Common myeloid progenitor, CD34-positive (primary cell): ENCODE results near the gene CANX.
A peak's percentile ranks its signal among the peaks of the same experiment; 100 is the strongest.

Source experiments
- CTCF ChIA-PET: fragments of 350-600 bp; sonication (Branson Sonifier 250); formaldehyde crosslinking; loops from one replicate; lab custom pipeline; 2021; ENCODE audit warnings: antibody characterized with exemption; lab: Charles Lee
- POLR2A ChIA-PET: fragments of 350-600 bp; sonication (Branson Sonifier 250); formaldehyde crosslinking; loops from one replicate; lab custom pipeline; 2021; ENCODE audit warnings: antibody characterized with exemption; lab: Charles Lee
- DNase-seq, 3 donors: peaks; one replicate each; pipeline versions ENCODE4 v3.0.0 to v3.0.0-alpha.2; 2013
- H3K27ac ChIP-seq, 2 experiments: 1 replicate in 1 of 2; 2 replicates in 1 of 2; pipeline ENCODE4 v1.7.0; 2013; ENCODE audit warnings: inconsistent platforms in 2 of 2, low read length in 2 of 2, mild to moderate bottlenecking in 2 of 2, low read depth in 1 of 2, moderate library complexity in 1 of 2; ENCODE audit not compliant: severe bottlenecking in 2 of 2, insufficient read depth in 1 of 2, poor library complexity in 1 of 2
- H3K27me3 ChIP-seq, 5 experiments: replicated peaks in 2 of 5; 1 replicate in 3 of 5; 2 replicates in 2 of 5; pipeline versions ENCODE4 v1.6.1 to v1.7.0; 2013; ENCODE audit warnings: low read length in 4 of 5, mild to moderate bottlenecking in 2 of 5, moderate library complexity in 2 of 5, inconsistent platforms in 1 of 5; ENCODE audit not compliant: insufficient read depth in 5 of 5, control insufficient read depth in 4 of 5
- H3K36me3 ChIP-seq, 4 experiments: 1 replicate in 2 of 4; 2 replicates in 2 of 4; pipeline versions ENCODE4 v1.6.1 to v1.7.0; 2013; ENCODE audit warnings: low read length in 3 of 4, control low read depth in 1 of 4, mild to moderate bottlenecking in 1 of 4; ENCODE audit not compliant: control insufficient read depth in 4 of 4, insufficient read depth in 4 of 4
- H3K4me1 ChIP-seq, 4 experiments: 1 replicate in 3 of 4; 2 replicates in 1 of 4; pipeline versions ENCODE4 v1.6.1 to v1.7.1; 2013; ENCODE audit warnings: low read length in 3 of 4, mild to moderate bottlenecking in 3 of 4, control low read depth in 1 of 4, inconsistent platforms in 1 of 4, moderate library complexity in 1 of 4; ENCODE audit not compliant: control insufficient read depth in 4 of 4, insufficient read depth in 4 of 4; ENCODE audit errors: control extremely low read depth in 1 of 4
- H3K4me3 ChIP-seq, 7 experiments: 1 replicate in 4 of 7; 2 replicates in 3 of 7; pipeline versions ENCODE4 v1.5.1 to v1.7.0; 2013; ENCODE audit warnings: mild to moderate bottlenecking in 7 of 7, low read length in 6 of 7, moderate library complexity in 6 of 7, inconsistent platforms in 2 of 7, low read depth in 2 of 7, control low read depth in 1 of 7; ENCODE audit not compliant: insufficient read depth in 4 of 7, control insufficient read depth in 1 of 7; ENCODE audit errors: extremely low read depth in 1 of 7
- H3K9me3 ChIP-seq, 5 experiments: 1 replicate in 4 of 5; 2 replicates in 1 of 5; pipeline versions ENCODE4 v1.6.1 to v1.7.1; 2013; ENCODE audit warnings: low read length in 4 of 5, mild to moderate bottlenecking in 2 of 5, inconsistent platforms in 1 of 5, low read depth in 1 of 5, moderate library complexity in 1 of 5; ENCODE audit not compliant: control insufficient read depth in 4 of 5, insufficient read depth in 2 of 5; ENCODE audit errors: control extremely low read depth in 1 of 5
- WGBS: methylation state at CpG from one replicate; pipeline ENCODE4 v1.1.5; 2013; ENCODE audit not compliant: insufficient coverage; 5-methylcytosine and 5-hydroxymethylcytosine counted together

The CANX gene

GRCh38 chr5:179762079-179762780, 63.5 kb downstream of the CANX start:
- Histone ChIP-seq H3K9me3 (no peaks in the 10 kb centered on the region), H3K27ac (no peak overlapping the region), H3K4me3 (no peak overlapping the region), H3K4me1 (peaks cover 13 to 65% (median 57%) of the 10 kb centered on the region in 4 experiments), H3K27me3 (no peaks in the 10 kb centered on the region), H3K36me3 (peaks cover 4 to 29% (median 10%) of the 10 kb centered on the region in 4 experiments)
- ChIA-PET POLR2A (interaction anchor here (1.2 to 1.5 kb wide), 2 partner anchors 33 to 66 kb away, joined by 3 to 9 read pairs; no protein-coding TSS in a partner anchor), CTCF (interaction anchor here (0.8 to 12.6 kb wide), 16 partner anchors 9 to 153 kb away, joined by 3 to 211 read pairs (median 9); partner anchors contain the start of gene LTC4S)
- DNase-seq: peak; percentile 34 to 76 (median 72)
- 52% methylated on average over 10 of the region's 10 CpGs for WGBS

- H3K4me1 ChIP-seq: peaks cover 17 to 69% (median 61%) of the 10 kb centered on the region in 4 experiments
- no peak for DNase-seq
- H3K27ac ChIP-seq: no peak overlapping the region
- no peaks in the 10 kb centered on the region for H3K9me3 ChIP-seq
- no peak overlapping the region for H3K4me3 ChIP-seq
- POLR2A ChIA-PET: interaction anchor here (0.8 to 1.5 kb wide), 3 partner anchors 33 to 209 kb away, joined by 3 to 9 read pairs (median 3); no protein-coding TSS in a partner anchor
- WGBS: 90% methylated on average over 2 of the region's 3 CpGs
- H3K27me3 ChIP-seq: no peaks in the 10 kb centered on the region
- CTCF ChIA-PET: interaction anchor here (0.6 to 12.6 kb wide), 21 partner anchors 9 to 253 kb away, joined by 3 to 211 read pairs (median 6); partner anchors contain the start of gene LTC4S
- H3K36me3 ChIP-seq: peaks cover 4 to 32% (median 10%) of the 10 kb centered on the region in 4 experiments
Measured at GRCh38 chr5:179762781-179763176, 64.0 kb downstream of the CANX start.

- CTCF ChIA-PET: interaction anchor here (0.6 to 12.6 kb wide), 23 partner anchors 9 to 252 kb away, joined by 3 to 211 read pairs (median 6); partner anchors contain the start of genes LTC4S and SQSTM1
- Histone ChIP-seq H3K4me1 (peaks cover 17 to 75% (median 63%) of the 10 kb centered on the region in 4 experiments), H3K4me3 (no peak overlapping the region), H3K27me3 (no peaks in the 10 kb centered on the region), H3K27ac (no peak overlapping the region), H3K9me3 (no peaks in the 10 kb centered on the region), H3K36me3 (peaks cover 4 to 33% (median 11%) of the 10 kb centered on the region in 4 experiments)
- DNase-seq: peak; percentile 63 to 81 (median 78)
- POLR2A ChIA-PET: interaction anchor here (0.6 to 1.5 kb wide), 3 partner anchors 32 to 1517 kb away, joined by 3 to 9 read pairs (median 3); no protein-coding TSS in a partner anchor
- 45% methylated on average over 6 of the region's 10 CpGs for WGBS
Measured at GRCh38 chr5:179763215-179763945, 64.6 kb downstream of the CANX start.

- ChIA-PET CTCF (interaction anchor here (1.2 to 12.6 kb wide), 14 partner anchors 8 to 150 kb away, joined by 3 to 211 read pairs (median 11); partner anchors contain the start of genes LTC4S and SQSTM1), POLR2A (no interaction called here)
- H3K4me3 ChIP-seq: no peak overlapping the region
- 69% methylated on average over 4 of the region's 8 CpGs for WGBS
- H3K27me3 ChIP-seq: no peaks in the 10 kb centered on the region
- peaks cover 17 to 77% (median 61%) of the 10 kb centered on the region in 4 experiments for H3K4me1 ChIP-seq
- H3K27ac ChIP-seq: no peak overlapping the region
- DNase-seq: no peak
- peaks cover 6 to 38% (median 16%) of the 10 kb centered on the region in 4 experiments for H3K36me3 ChIP-seq
- no peaks in the 10 kb centered on the region for H3K9me3 ChIP-seq
Measured at GRCh38 chr5:179764056-179764455, 65.3 kb downstream of the CANX start.

- Histone ChIP-seq H3K27ac (no peak overlapping the region), H3K4me1 (peaks cover 15 to 70% (median 52%) of the 10 kb centered on the region in 4 experiments), H3K36me3 (peaks cover 9 to 45% (median 24%) of the 10 kb centered on the region in 4 experiments), H3K9me3 (no peaks in the 10 kb centered on the region), H3K4me3 (peak overlapping the region in 1 of 7 experiments; percentile 10), H3K27me3 (no peaks in the 10 kb centered on the region)
- POLR2A ChIA-PET: no interaction called here
- WGBS: 77% methylated on average over 13 of the region's 13 CpGs
- CTCF ChIA-PET: interaction anchor here (0.7 to 12.6 kb wide), 5 partner anchors 12 to 36 kb away, joined by 3 to 211 read pairs (median 29); partner anchors contain the start of gene LTC4S
- DNase-seq: peak in 2 of 3 donors; percentile 40 to 46
Measured at GRCh38 chr5:179765400-179765799, 66.6 kb downstream of the CANX start.

GRCh38 chr5:179766021-179766725, 67.4 kb downstream of the CANX start:
- H3K4me3 ChIP-seq: no peak overlapping the region
- no peaks in the 10 kb centered on the region for H3K9me3 ChIP-seq
- POLR2A ChIA-PET: interaction anchor here (1.3 kb wide), 1 partner anchor 28 kb away, joined by 4 read pairs; the partner anchor contains the start of gene LTC4S
- H3K27me3 ChIP-seq: no peaks in the 10 kb centered on the region
- 53% methylated on average over 19 of the region's 20 CpGs for WGBS
- CTCF ChIA-PET: interaction anchor here (0.6 to 12.6 kb wide), 7 partner anchors 14 to 1141 kb away, joined by 3 to 211 read pairs (median 3); partner anchors contain the start of gene LTC4S
- peaks cover 15 to 76% (median 53%) of the 10 kb centered on the region in 4 experiments for H3K4me1 ChIP-seq
- H3K27ac ChIP-seq: peak overlapping the region in 1 of 2 experiments; percentile 17
- DNase-seq: peak; percentile 49 to 81 (median 77)
- peaks cover 16 to 52% (median 28%) of the 10 kb centered on the region in 4 experiments for H3K36me3 ChIP-seq
